Stimulated activated effector memory CD8-positive, alpha-beta T cell treated with anti-CD3 and anti-CD28 coated beads, Interleukin-12 subunit alpha, Interleukin-12 subunit beta, amount 100 ng/mL, for 72 hours (primary cell): ENCODE data around the gene EPHB3.

Experiments used
- ATAC-seq: fragments of 150-1000 bp; cut with Tn5 transposase; 2 replicates; pipeline ENCODE4 v1.10.0; 2021
- DNase-seq, 2 donors: peaks; one replicate each; pipeline ENCODE4 v3.0.0; 2021 to 2022; ENCODE audit warnings: low spot score in 2 of 2
- H3K27ac Mint-ChIP-seq: one replicate; pipeline ENCODE4 v1.8.0; 2022; ENCODE audit warnings: mild to moderate bottlenecking, mixed read lengths
- H3K36me3 Mint-ChIP-seq: one replicate; pipeline ENCODE4 v1.8.0; 2022; ENCODE audit warnings: mild to moderate bottlenecking, mixed read lengths
- H3K4me1 Mint-ChIP-seq: one replicate; pipeline ENCODE4 v1.8.0; 2022; ENCODE audit warnings: mixed read lengths
- H3K4me3 Mint-ChIP-seq: one replicate; pipeline ENCODE4 v1.8.0; 2022; ENCODE audit warnings: mild to moderate bottlenecking, mixed read lengths
- H3K9me3 Mint-ChIP-seq: one replicate; pipeline ENCODE4 v1.8.0; 2022; ENCODE audit warnings: mixed read lengths

Gene EPHB3

DNA sequence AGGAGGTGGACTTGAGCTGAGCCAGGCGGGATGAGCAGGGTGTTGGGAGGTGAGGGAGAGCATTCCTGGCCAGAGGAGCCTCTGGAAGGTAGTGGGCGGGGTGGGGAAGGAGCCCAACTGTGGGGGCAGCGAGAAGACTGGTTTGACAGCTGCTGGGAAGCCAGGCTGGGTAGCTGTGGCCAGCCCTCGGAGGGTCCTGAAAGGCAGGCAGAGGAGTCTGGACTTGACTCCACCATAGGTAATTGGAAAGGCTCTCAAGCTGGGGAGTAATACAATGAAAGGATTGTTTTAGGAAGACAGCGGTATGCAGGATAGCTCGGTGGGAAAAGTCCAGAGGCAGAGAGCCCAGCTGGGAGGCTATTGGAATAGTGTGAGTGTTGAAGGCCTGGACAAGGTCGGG lies 17.2 kb downstream of the EPHB3 start:
- H3K4me3 Mint-ChIP-seq, result no peak overlapping the region
- H3K36me3 Mint-ChIP-seq, result no peaks in the 10 kb centered on the region
- H3K9me3 Mint-ChIP-seq, result no peaks in the 10 kb centered on the region
- peaks cover 10% of the 10 kb centered on the region for H3K4me1 Mint-ChIP-seq
- DNase-seq (no peak), ATAC-seq (no peak)
- H3K27ac Mint-ChIP-seq, result no peak overlapping the region

- no peak for DNase-seq
These were observed 17.9 kb downstream of the EPHB3 start for GRCh38 chr3:184579513-184579912.

DNA sequence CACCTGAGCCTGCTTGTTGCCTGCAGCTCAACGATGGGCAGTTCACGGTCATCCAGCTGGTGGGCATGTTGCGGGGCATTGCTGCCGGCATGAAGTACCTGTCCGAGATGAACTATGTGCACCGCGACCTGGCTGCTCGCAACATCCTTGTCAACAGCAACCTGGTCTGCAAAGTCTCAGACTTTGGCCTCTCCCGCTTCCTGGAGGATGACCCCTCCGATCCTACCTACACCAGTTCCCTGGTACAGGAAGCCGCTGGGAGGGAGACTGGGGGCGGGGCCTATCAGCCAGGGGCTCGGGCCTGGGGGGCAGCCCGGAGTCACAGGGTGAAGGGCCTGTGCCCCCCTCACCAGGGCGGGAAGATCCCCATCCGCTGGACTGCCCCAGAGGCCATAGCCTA lies 18.8 kb downstream of the EPHB3 start:
- Mint-ChIP-seq H3K9me3 (no peaks in the 10 kb centered on the region), H3K27ac (no peak overlapping the region), H3K36me3 (no peaks in the 10 kb centered on the region), H3K4me1 (peaks cover 10% of the 10 kb centered on the region), H3K4me3 (no peak overlapping the region)
- DNase-seq (no peak), ATAC-seq (no peak)

More at GRCh38 chr3:184579513-184579912, 17.9 kb downstream of the EPHB3 start:
- H3K9me3 Mint-ChIP-seq, result no peaks in the 10 kb centered on the region
- peaks cover 10% of the 10 kb centered on the region for H3K4me1 Mint-ChIP-seq
- no peak overlapping the region for H3K4me3 Mint-ChIP-seq
- ATAC-seq, result no peak
- no peak overlapping the region for H3K27ac Mint-ChIP-seq
- no peaks in the 10 kb centered on the region for H3K36me3 Mint-ChIP-seq

GRCh38 chr3:184581331-184581855 lies 19.8 kb downstream of the EPHB3 start:
- no peak overlapping the region for H3K4me3 Mint-ChIP-seq

DNA sequence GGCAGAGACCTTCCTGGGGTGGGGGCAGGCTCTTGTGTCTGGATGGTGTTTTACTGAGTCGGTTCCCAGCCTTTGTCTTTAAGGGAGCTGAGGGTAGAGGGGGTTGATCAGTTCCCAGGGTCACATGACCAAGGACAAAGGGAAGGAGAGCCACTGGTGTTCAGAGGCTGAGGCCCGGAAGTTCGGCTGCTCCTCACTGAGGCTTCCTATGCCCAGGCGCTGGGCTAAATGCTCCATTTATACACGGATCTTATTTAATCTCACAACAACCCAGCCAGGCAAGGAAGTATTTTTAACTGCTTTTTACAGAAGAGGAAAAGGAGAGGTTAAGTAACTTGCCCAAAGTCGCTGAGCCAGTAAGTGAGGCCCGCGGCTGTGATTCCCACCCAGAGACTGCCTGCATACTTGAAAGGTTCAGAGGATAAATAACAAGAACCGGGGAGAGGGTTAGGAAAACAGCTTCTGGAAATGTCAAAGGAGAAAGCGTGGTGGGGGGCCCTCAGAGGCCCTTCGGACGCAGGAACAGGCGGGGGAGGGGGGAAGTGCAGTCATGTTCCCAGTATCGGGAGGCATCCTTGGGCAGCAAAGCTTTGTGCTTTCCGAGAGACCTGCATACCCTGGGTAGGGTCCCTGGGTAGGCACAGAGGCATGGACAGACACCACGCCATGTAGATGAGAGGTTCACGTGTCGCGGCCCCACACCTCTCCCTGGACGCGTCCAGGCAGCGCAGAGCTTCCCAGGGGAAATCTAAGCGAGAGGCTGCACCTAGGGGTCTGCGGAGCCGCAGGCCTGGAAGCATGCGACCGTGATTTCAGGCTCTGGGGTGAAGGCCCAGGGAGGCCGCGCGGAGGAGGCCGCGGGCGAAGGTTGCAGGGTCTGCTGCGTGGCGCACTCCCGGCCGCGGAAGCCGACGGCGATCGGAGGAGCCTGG lies 21.3 kb downstream of the EPHB3 start:
- ATAC-seq (no peak), DNase-seq (no peak)
- H3K36me3 Mint-ChIP-seq, result no peaks in the 10 kb centered on the region
- H3K4me1 Mint-ChIP-seq, result peaks cover 10% of the 10 kb centered on the region
- H3K27ac Mint-ChIP-seq, result no peak overlapping the region
- peak overlapping the region; percentile 22 for H3K4me3 Mint-ChIP-seq
- no peaks in the 10 kb centered on the region for H3K9me3 Mint-ChIP-seq

More at GRCh38 chr3:184581331-184581855, 19.8 kb downstream of the EPHB3 start:
- no peaks in the 10 kb centered on the region for H3K9me3 Mint-ChIP-seq
- no peak for ATAC-seq
- DNase-seq, result no peak
- H3K36me3 Mint-ChIP-seq, result no peaks in the 10 kb centered on the region
- H3K4me1 Mint-ChIP-seq, result peaks cover 10% of the 10 kb centered on the region
- H3K27ac Mint-ChIP-seq, result no peak overlapping the region

DNA sequence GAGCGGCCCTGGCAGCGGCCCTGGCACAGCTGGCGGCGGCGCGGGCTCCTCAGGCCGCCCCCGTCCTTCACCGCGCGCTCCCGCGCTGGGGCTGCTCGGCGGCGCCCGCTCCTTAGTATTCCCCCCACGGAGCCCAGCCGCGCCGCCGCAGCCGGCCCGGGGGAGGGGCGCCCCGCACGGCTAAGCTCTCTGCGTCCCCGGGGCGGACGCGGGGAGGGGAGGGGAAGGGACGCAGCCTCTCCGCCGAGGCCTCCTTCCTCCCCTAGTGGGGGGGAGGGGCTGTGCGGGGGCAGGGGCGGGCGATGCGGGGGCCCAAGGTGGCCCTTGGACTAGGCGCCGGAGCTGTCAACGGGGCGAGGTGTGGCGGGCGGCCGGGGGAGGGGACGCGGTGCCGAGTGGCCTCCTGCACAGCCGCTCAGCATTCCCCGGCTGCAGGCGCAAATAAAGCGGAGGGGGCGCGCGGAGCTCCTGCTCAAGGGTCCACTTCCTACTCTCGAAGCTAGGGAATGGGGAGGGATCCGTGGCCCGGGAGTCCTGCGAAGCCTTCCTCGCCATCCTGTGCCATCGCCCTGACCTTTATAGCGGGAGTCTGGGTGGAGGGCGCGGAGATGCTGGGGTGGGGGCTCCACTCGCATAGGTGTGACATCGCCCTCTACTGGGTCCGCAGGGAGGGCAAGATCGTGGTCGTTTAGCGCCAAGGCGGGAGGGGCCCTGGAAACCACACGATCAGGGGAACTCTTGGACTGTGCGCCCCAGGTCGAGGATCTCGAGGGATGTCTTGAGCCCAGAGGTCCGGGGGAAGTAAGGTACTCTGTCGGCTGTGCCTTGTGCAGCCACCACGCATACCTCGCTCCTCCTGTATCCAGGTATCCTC lies 22.2 kb downstream of the EPHB3 start:
- H3K36me3 Mint-ChIP-seq, result no peaks in the 10 kb centered on the region
- DNase-seq (no peak), ATAC-seq (no peak)
- peaks cover 10% of the 10 kb centered on the region for H3K4me1 Mint-ChIP-seq
- no peak overlapping the region for H3K27ac Mint-ChIP-seq
- no peak overlapping the region for H3K4me3 Mint-ChIP-seq
- H3K9me3 Mint-ChIP-seq, result no peaks in the 10 kb centered on the region

DNA sequence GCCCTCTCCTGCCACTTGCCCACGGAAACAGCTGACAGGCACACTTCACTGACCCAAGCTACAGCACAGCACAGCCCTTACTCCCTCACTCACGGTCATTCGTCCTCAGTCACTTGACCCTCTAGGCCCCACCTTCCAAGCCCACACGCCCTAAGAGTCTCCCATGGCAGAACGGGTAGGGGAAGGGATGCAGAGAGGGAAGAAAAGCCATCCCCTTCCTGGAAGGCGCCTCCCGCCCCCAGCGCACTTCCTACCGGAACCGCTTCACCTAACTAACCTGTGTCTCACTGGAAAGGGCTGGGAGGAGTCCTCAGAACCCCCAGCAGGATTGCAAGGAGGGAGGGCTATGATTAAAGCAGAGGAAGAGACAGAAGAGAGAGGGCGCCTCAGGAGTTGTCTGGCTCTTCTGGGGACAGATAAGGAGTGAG lies 22.9 kb downstream of the EPHB3 start:
- H3K27ac Mint-ChIP-seq, result no peak overlapping the region
- DNase-seq, result no peak
- H3K9me3 Mint-ChIP-seq, result no peaks in the 10 kb centered on the region
- H3K36me3 Mint-ChIP-seq, result no peaks in the 10 kb centered on the region
- H3K4me3 Mint-ChIP-seq, result no peak overlapping the region
- no peak for ATAC-seq
- peaks cover 10% of the 10 kb centered on the region for H3K4me1 Mint-ChIP-seq

DNA sequence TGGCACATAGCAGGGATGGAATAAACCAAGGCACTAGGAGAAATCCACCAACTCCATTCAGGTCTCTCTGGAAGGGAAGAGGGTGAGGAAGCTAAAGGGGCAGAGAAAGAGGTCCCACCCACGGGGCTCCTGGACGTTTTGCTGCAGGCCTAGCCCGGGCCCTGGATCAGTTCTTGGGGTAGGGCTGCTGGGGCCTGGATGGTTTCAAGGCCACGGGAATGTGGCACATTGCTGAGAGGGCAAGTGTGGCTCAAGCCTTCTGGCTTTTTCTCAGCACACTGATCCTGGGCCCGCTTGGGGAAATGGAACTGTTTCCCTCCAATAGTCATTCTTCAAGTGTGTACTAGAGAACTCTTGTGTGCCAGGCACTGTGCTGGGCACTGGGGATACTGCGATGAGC lies 24.0 kb downstream of the EPHB3 start:
- no peaks in the 10 kb centered on the region for H3K36me3 Mint-ChIP-seq

GRCh38 chr3:184586851-184587250 lies 25.3 kb downstream of the EPHB3 start:
- H3K9me3 Mint-ChIP-seq, result no peaks in the 10 kb centered on the region
- no peak overlapping the region for H3K4me3 Mint-ChIP-seq
- ATAC-seq, result no peak
- H3K36me3 Mint-ChIP-seq, result no peaks in the 10 kb centered on the region
- no peak for DNase-seq
- H3K27ac Mint-ChIP-seq, result no peak overlapping the region
- peaks cover 10% of the 10 kb centered on the region for H3K4me1 Mint-ChIP-seq

More for the DNA sequence above, 24.0 kb downstream of the EPHB3 start:
- Mint-ChIP-seq H3K9me3 (no peaks in the 10 kb centered on the region), H3K27ac (no peak overlapping the region), H3K4me3 (no peak overlapping the region), H3K4me1 (peaks cover 10% of the 10 kb centered on the region)
- no peak for DNase-seq
- ATAC-seq, result no peak

DNA sequence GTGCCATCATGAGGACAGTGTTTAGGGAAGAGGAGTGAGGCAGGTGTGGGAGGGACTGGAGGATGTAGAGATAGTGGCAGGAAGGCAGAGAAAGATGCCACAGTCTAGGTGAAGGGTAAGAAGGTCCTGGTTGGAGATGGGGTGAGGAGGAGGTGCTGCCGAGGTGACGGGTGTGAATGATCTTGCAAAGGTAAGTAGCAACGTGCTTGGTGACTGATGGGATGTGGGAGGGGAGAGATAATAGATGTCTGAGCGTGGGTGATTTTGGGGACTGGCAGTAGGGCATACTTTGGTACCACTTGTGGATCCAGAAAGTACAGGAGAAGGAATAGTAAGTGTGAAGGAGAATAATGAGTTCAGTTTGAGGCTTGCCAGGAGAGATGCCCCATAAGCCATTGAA lies 27.2 kb downstream of the EPHB3 start:
- Mint-ChIP-seq H3K4me1 (no peaks in the 10 kb centered on the region), H3K36me3 (no peaks in the 10 kb centered on the region), H3K4me3 (no peak overlapping the region), H3K9me3 (no peaks in the 10 kb centered on the region), H3K27ac (no peak overlapping the region)
- DNase-seq (no peak), ATAC-seq (no peak)

GRCh38 chr3:184590795-184591194 lies 29.2 kb downstream of the EPHB3 start:
- Mint-ChIP-seq H3K4me3 (no peak overlapping the region), H3K36me3 (no peaks in the 10 kb centered on the region), H3K27ac (no peak overlapping the region), H3K4me1 (no peaks in the 10 kb centered on the region), H3K9me3 (no peaks in the 10 kb centered on the region)
- ATAC-seq, result no peak
- DNase-seq, result no peak

DNA sequence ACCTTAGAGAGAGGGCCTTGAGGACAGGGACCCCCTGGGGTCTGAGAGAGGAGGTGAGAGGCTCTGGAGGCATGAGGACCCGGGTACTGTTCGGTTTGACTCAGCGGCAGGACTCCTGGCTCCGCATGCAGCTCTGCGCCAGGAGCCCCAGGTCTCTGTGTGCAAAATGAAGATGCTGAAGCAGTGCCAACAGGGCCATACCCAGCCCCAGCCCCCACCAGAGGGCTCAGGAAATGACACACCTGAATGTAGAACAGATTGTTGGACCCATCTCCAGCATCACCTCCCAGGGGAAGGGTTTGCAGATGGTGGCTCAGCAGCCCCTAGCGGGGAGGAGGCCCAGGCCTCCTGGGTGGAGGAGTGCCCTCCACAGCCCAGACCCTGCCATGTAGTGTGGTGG lies 30.2 kb downstream of the EPHB3 start:
- H3K27ac Mint-ChIP-seq, result no peak overlapping the region
- no peaks in the 10 kb centered on the region for H3K9me3 Mint-ChIP-seq
- ATAC-seq (no peak), DNase-seq (no peak)
- no peaks in the 10 kb centered on the region for H3K36me3 Mint-ChIP-seq
- H3K4me1 Mint-ChIP-seq, result no peaks in the 10 kb centered on the region
- H3K4me3 Mint-ChIP-seq, result no peak overlapping the region

DNA sequence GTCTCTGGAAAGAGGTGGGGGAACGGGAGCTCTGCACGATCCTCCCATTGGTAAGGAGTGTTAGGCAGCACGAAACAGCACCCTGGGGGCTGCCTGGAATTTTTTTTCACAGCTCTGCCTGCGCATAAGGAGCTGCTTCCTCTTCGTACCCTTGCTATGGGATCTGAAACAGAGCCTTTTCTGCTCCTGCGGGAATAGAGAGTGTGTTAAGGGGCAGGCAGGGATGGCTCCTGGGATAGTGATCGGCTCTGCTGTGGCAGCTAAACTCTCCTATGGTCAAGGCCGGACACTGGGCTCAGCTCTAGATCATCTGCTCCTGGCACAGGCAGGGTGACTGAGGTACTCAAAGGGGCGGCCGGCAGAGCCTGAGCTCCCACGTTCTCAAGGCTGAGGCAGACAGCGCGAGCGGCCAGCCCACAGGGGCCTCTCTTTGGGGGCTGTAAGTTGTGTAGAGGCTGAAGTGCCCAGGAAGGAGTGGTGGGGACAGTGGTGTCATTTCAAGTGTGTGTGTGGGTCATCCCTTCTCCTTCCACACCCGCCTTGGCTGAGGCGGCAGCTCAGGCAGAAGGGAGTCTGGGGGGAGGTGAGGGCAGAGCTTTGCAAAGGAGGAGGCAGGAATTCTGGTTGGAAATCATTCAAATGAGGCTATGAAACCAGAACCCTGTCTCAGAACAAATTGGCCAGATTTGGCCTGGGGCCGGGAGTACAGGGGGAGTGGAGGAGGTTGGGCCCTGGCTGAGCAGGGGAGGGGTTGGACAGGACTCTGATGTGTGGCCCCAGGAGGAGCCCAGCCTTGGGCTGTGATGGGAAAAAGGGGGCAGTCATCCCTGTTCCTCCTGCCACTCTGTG lies 31.0 kb downstream of the EPHB3 start:
- no peaks in the 10 kb centered on the region for H3K4me1 Mint-ChIP-seq
- H3K4me3 Mint-ChIP-seq, result no peak overlapping the region
- DNase-seq (no peak), ATAC-seq (no peak)
- no peak overlapping the region for H3K27ac Mint-ChIP-seq
- H3K36me3 Mint-ChIP-seq, result no peaks in the 10 kb centered on the region
- no peaks in the 10 kb centered on the region for H3K9me3 Mint-ChIP-seq

- Mint-ChIP-seq H3K9me3 (no peaks in the 10 kb centered on the region), H3K4me3 (no peak overlapping the region), H3K4me1 (no peaks in the 10 kb centered on the region), H3K27ac (no peak overlapping the region), H3K36me3 (no peaks in the 10 kb centered on the region)
- peak; percentile 4 for ATAC-seq
- DNase-seq, result no peak
These were observed 31.8 kb downstream of the EPHB3 start for GRCh38 chr3:184593220-184593927.
